GM12865 (cell line): ENCODE results near the gene UBQLN4.

Experiments used
- DNase-seq: peaks from one replicate; pipeline ENCODE4 v3.0.0; 2010; ENCODE audit warnings: low read depth
- H3K4me3 ChIP-seq: 2 replicates; pipeline ENCODE4 v1.5.1; 2011; ENCODE audit warnings: mild to moderate bottlenecking, low read depth, low read length, control low read depth
- TF ChIP-seq, protein P1 (sequence below): IDR thresholded peaks from 2 replicates; pipeline ENCODE4 v1.5.1; 2011; ENCODE audit warnings: low read length, control low read depth, low read depth, inconsistent platforms; ENCODE audit not compliant: insufficient read depth; ENCODE audit errors: missing control alignments

The UBQLN4 gene

DNA sequence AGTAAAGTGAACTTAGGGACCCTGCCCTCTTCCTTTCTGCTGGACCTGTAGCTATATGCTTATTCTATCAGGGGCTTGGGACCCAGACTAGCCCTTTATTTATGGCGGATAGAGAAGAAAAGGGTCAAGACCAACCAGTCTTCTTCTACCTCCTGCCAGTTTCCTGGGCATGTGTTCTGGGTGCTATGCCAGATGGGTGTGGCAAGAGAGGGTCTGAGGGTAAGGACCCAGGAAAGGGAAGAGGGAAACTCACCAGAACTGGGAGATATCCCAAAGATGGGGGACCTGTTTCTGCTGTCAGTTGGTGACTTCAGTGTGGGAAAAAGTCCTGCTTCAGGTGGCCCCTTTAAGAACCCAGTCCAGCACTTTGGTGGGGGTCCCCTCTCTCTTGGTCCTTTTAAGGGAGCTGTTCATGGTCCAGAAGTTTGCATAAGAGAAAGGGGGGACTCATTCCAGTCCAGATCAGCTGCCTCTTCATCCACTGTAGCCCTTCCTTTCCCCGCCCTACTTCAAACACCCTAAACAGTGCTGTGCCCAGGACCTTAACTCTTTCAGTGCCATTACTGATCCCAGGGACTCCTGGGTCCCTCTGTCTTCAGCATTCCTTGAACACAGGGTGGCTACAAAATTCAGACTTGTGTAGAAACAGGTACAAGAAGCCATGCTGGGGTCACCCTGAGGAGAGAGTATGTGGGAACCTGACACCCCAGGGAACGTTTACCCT, 51.2 kb downstream of the UBQLN4 start:
- no peak overlapping the region for H3K4me3 ChIP-seq
- DNase-seq = no peak

DNA sequence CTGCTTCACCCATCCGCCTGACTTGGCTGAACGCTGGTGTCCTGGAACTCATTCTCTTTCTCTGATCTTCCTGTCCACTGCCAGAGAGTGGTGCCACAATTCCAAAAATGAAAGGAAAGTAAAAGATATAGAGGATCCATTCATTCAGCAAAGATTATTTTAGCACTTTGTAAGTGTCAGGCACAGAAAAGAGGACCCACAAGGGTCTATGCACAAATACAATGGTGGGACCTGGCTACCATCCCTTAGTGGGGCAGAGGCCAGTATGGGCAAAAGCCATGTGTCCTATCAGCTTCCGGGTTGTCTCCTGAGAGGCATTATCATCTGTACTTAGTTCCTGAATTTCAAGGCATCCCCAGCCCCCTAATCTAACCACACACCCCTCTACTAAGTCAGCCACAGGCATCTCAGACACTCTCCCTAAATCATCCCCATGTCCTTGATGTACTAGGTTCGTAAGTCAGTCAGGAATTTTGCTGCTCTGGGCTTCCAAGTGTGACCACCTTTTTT, 51.9 kb downstream of the UBQLN4 start:
- no peak overlapping the region for H3K4me3 ChIP-seq
- TF ChIP-seq, protein P1, sequence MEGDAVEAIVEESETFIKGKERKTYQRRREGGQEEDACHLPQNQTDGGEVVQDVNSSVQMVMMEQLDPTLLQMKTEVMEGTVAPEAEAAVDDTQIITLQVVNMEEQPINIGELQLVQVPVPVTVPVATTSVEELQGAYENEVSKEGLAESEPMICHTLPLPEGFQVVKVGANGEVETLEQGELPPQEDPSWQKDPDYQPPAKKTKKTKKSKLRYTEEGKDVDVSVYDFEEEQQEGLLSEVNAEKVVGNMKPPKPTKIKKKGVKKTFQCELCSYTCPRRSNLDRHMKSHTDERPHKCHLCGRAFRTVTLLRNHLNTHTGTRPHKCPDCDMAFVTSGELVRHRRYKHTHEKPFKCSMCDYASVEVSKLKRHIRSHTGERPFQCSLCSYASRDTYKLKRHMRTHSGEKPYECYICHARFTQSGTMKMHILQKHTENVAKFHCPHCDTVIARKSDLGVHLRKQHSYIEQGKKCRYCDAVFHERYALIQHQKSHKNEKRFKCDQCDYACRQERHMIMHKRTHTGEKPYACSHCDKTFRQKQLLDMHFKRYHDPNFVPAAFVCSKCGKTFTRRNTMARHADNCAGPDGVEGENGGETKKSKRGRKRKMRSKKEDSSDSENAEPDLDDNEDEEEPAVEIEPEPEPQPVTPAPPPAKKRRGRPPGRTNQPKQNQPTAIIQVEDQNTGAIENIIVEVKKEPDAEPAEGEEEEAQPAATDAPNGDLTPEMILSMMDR = no peak
- DNase-seq = no peak

More for the DNA sequence above, 51.2 kb downstream of the UBQLN4 start:
- TF ChIP-seq, protein P1 = no peak

DNA sequence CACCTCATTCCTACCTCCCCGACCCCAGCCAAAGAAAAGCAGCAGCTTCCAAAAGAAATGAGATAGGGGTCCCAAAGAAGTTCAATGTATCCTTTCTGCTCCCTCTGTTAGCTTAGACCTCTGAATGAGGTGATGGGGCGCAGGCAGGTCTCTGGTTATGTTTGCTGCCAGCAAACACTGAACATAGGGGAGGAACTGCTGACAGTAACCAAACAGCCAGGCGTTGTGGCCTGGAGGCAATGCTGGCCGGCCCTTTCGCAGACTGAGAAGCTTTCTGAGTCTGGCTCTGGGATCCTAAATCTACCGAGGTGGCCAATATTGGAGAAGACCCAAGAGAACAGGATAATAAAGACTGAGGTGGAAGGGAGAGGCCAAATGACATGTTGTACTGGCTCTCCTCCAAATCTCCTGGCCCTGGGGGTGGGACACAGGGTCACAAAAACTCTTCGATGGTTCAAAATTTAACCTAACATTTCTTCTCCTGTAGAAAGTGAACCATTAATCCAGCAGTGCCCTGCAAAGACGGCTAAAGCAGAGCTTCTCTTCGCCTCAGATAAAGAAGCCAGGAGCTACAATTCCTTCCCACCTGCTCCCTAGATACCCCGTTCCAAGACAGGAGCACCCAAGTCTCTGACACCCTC, 52.5 kb downstream of the UBQLN4 start:
- no peak for DNase-seq
- no peak overlapping the region for H3K4me3 ChIP-seq
- TF ChIP-seq, protein P1 = no peak

DNA sequence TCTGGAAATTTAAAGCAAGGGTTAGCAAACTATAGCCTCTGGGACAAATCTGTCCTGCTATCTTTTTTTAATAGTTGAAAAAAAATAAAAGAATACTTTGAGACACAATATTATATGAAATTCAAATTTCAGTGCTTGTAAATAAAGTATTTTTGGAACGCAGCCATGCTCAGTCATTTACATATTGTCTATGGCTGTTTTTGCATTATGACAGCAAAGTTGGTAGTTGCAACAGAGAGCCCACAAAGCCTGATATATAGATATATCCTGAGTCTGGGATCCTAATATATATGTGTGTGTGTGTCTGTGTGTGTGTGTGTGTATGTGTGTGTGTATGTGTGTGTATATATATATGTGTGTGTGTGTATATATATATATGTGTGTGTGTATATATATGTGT, 53.6 kb downstream of the UBQLN4 start:
- TF ChIP-seq, protein P1 = no peak
- no peak overlapping the region for H3K4me3 ChIP-seq
- no peak for DNase-seq

DNA sequence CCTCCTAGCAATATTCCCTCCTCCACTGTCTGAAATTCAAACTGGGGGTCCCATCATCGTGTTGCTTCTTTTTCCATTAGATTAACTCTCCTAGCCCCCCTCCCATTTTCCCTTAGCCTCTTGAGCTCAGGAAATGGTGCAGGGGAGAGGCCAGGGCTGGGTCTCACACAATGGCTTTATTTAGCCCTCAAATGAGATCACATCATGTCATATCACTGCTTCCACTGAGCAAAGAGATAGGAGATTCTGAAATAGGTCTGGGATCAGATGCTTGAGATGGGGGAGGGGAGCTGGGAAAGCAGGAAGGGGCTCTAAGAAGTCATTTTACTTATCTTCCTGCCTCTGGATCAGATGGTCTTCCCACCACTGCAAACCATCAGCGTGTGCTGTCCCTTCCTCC, 57.4 kb downstream of the UBQLN4 start:
- TF ChIP-seq, protein P1 = no peak
- no peak for DNase-seq
- no peak overlapping the region for H3K4me3 ChIP-seq

DNA sequence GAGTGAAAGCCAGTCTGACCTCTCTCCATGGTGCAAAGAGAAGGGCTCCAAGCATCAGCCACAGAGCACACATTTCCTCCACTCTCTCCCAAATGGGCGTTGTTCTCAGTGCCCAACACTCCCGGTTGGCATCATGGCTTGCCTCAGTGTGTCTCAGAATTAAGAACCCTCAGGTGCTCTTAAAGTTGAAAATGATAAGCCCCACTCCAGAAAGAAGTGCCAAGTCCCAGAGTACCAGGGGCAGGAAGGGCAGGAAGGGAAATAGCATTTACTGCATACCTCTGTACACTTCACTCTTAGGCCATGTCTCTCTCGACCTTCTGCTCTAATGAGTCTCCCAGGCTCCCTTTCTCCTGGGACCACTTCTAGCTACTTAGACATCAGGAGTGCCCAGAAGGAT, 60.0 kb downstream of the UBQLN4 start:
- TF ChIP-seq, protein P1 = no peak

More for the DNA sequence above, 60.0 kb downstream of the UBQLN4 start:
- DNase-seq = no peak
- no peak overlapping the region for H3K4me3 ChIP-seq
